Effector memory CD4-positive, alpha-beta T cell (primary cell): ENCODE measurements around the gene CFAP47.

Experiments used
- DNase-seq, 3 donors: peaks; one replicate each; pipeline ENCODE4 v3.0.0-alpha.2; 2020
- H3K27ac ChIP-seq: 2 replicates; pipeline ENCODE4 v1.7.0; 2013; ENCODE audit warnings: mild to moderate bottlenecking, low read length, moderate library complexity; ENCODE audit not compliant: insufficient read depth, poor library complexity, severe bottlenecking
- H3K27me3 ChIP-seq: replicated peaks from 2 replicates; pipeline ENCODE4 v1.7.0; 2013; ENCODE audit warnings: mild to moderate bottlenecking, low read length; ENCODE audit not compliant: insufficient read depth, control insufficient read depth, poor library complexity, severe bottlenecking
- H3K36me3 ChIP-seq: 2 replicates; pipeline ENCODE4 v1.7.0; 2013; ENCODE audit warnings: mild to moderate bottlenecking, low read length, moderate library complexity; ENCODE audit not compliant: control insufficient read depth, insufficient read depth
- H3K4me1 ChIP-seq: 2 replicates; pipeline ENCODE4 v1.7.0; 2013; ENCODE audit warnings: low read length, mild to moderate bottlenecking; ENCODE audit not compliant: control insufficient read depth, insufficient read depth, poor library complexity, severe bottlenecking
- H3K4me3 ChIP-seq: 2 replicates; pipeline ENCODE4 v1.7.0; 2013; ENCODE audit warnings: low read length, low read depth, mild to moderate bottlenecking; ENCODE audit not compliant: insufficient read depth, poor library complexity, severe bottlenecking
- H3K9me3 ChIP-seq: 2 replicates; pipeline ENCODE4 v1.7.0; 2013; ENCODE audit warnings: mild to moderate bottlenecking, low read length, moderate library complexity; ENCODE audit not compliant: control insufficient read depth

Gene CFAP47

DNA sequence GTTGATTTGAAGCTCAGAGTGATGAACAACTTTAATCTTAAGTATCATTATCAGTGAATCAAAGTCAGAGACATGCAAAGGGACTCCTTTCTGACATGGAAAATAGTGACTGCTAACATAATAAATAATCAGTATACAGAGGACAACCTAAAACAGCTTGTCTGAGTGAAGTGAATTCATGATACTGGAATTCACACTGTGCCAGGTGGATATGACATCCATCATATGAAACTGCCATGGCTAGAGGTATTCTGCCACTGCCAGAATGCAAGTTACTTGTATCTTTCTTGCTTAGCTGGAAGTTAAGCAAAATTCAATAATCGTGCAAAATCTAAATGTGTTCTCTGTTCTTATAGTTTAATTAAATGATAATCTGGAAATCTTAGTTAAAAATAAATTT, 429.0 kb downstream of the CFAP47 start:
- no peaks in the 10 kb centered on the region for H3K4me1 ChIP-seq
- H3K27me3 ChIP-seq: no peaks in the 10 kb centered on the region
- no peaks in the 10 kb centered on the region for H3K36me3 ChIP-seq
- no peak overlapping the region for H3K27ac ChIP-seq
- H3K9me3 ChIP-seq: no peaks in the 10 kb centered on the region
- no peak overlapping the region for H3K4me3 ChIP-seq
- DNase-seq: no peak

DNA sequence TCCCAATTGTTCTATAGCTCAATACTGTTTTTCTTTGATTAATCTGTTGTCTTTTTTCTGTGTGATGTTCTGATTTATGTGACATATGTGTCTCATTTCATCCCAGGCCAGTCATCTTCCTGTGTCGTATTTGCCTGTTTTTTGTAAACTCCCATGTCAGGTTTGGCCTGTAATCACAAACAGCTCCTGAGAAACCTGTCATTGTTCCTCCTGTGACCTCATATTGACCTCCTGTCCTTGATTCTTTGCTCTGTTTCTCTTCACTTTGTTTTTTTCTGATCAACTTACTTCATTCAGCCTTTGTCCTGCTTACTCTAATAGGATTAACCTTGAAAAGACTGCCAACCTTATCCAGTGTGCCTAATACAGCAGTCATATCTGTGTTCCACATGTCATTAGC, 438.3 kb downstream of the CFAP47 start:
- Histone ChIP-seq H3K4me1 (no peaks in the 10 kb centered on the region), H3K9me3 (no peaks in the 10 kb centered on the region), H3K4me3 (no peak overlapping the region), H3K27me3 (no peaks in the 10 kb centered on the region), H3K36me3 (no peaks in the 10 kb centered on the region), H3K27ac (no peak overlapping the region)
- no peak for DNase-seq

DNA sequence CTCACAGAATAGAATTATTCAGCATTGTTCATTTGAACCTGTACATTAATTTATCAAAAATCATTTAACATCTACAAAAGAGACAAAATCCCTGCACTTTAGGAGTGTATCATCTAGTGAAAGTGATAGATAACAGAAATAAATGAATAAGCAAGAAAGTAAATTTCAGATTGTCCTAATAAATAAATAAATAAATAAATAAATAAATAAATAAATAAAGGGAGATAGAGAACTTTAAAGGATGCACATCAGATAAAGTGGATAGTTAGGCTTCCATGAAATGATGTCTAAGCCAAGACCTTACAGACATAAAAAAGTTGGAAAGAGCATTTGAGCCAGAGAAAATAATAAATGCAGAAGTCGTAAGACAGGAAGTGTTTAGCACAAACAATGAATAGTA, 444.7 kb downstream of the CFAP47 start:
- no peak overlapping the region for H3K27ac ChIP-seq
- no peaks in the 10 kb centered on the region for H3K36me3 ChIP-seq
- H3K4me3 ChIP-seq: no peak overlapping the region
- H3K9me3 ChIP-seq: no peaks in the 10 kb centered on the region
- H3K4me1 ChIP-seq: no peaks in the 10 kb centered on the region
- H3K27me3 ChIP-seq: no peaks in the 10 kb centered on the region
- no peak for DNase-seq

DNA sequence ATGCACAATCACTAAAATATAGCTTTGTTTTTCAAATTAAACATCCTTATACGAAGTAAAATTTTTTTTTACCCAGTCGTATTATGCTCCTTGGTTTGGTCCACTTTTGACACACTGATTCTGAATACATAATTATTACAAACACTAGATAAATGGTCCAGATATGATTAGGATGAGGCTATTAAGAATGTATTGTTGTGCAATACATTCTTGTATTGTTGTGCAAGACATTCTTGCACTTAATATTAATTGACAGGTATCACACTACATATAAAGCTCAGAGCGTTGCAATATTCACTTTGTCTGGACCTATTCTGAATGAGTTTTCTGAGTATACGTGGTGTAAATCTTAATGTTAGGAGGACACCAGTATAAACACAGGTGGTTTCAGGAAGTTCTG, 464.0 kb downstream of the CFAP47 start:
- no peak overlapping the region for H3K4me3 ChIP-seq
- no peak for DNase-seq

DNA sequence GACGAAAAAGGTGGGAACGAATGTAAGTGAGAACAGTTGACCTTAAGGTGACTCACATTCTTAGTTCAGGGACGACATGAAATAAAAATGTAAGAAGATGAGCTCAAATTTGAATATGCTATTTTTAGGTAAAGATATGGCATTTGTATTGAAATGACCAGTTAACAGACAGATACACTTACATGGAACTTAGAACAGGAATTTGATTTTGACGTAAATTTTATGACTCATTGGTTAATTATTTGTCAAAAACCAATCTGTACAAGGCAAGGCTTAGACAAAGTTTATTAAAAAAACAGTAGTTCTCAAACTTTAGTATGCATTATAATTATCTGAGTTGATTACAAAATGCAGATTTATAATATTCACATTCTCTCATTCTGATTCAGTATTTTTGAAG, 469.4 kb downstream of the CFAP47 start:
- H3K36me3 ChIP-seq: no peaks in the 10 kb centered on the region
- DNase-seq: no peak
- H3K27me3 ChIP-seq: no peaks in the 10 kb centered on the region
- no peaks in the 10 kb centered on the region for H3K4me1 ChIP-seq
- no peak overlapping the region for H3K27ac ChIP-seq
- no peak overlapping the region for H3K4me3 ChIP-seq
- H3K9me3 ChIP-seq: no peaks in the 10 kb centered on the region

More for the DNA sequence above, 464.0 kb downstream of the CFAP47 start:
- no peaks in the 10 kb centered on the region for H3K27me3 ChIP-seq
- no peaks in the 10 kb centered on the region for H3K9me3 ChIP-seq
- no peaks in the 10 kb centered on the region for H3K36me3 ChIP-seq
- H3K27ac ChIP-seq: no peak overlapping the region
- H3K4me1 ChIP-seq: no peaks in the 10 kb centered on the region

DNA sequence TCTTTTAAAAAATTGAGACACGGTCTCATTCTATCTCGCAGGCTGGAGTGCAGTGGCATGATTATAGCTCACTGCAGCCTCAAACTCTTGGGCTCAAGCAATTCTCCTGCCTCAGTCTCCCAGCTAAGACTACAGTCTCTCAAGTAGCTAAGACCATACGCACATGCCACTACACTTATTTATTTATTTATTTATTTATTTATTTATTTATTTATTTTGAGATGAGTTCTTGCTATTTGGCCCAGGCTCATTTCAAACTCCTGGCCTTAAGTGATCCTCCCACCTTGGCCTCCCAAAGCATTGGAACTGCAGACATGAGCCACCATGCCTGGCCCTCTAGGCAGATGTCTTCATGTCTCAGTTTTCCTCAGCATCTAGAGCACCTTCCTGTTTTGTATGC, 482.2 kb downstream of the CFAP47 start:
- DNase-seq: no peak
- Histone ChIP-seq H3K4me1 (no peaks in the 10 kb centered on the region), H3K27ac (no peak overlapping the region), H3K4me3 (no peak overlapping the region), H3K36me3 (no peaks in the 10 kb centered on the region), H3K27me3 (no peaks in the 10 kb centered on the region), H3K9me3 (no peaks in the 10 kb centered on the region)

DNA sequence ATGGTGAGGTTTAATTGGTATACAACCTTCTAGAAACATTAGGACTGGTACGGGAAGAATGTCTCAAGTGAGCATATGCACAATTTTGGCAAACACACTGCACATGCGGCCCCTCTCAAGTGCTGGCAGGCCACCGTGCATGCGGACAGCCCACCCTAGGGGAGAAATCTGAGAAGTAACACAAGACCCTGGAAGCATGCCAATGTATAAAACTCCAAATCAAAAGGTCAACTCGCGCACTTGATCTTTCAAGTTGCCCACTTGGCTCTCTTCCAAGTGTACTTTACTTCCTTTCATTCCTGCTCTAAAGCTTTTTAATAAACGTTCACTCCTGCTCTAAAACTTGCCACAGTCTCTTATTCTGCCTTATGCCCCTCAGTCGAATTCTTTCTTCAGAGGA, 488.3 kb downstream of the CFAP47 start:
- DNase-seq: no peak
- H3K9me3 ChIP-seq: no peaks in the 10 kb centered on the region
- no peak overlapping the region for H3K4me3 ChIP-seq
- no peaks in the 10 kb centered on the region for H3K4me1 ChIP-seq
- no peaks in the 10 kb centered on the region for H3K27me3 ChIP-seq
- H3K27ac ChIP-seq: no peak overlapping the region
- H3K36me3 ChIP-seq: no peaks in the 10 kb centered on the region

DNA sequence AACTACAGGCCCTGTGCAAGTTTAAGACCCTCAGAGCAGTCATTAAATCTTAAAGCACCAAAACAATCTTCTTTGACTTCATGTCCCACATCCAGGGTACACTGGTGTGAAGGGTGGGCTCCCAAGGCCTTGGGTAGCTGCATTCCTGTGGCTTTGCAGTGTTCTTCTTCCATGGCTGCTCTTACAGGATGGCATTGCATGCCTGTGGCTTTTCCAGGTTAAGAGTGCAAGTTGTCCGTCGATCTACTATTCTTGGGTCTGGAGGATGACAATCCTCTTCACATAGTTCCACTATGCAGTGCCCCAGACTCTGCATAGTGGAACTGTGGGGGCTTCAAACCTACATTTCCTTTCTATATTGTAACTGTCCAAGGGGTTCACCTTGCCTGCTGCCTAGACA, 494.5 kb downstream of the CFAP47 start:
- no peak overlapping the region for H3K4me3 ChIP-seq
- no peak for DNase-seq
- H3K9me3 ChIP-seq: no peaks in the 10 kb centered on the region
- no peaks in the 10 kb centered on the region for H3K36me3 ChIP-seq
- H3K27ac ChIP-seq: no peak overlapping the region
- H3K27me3 ChIP-seq: no peaks in the 10 kb centered on the region
- no peaks in the 10 kb centered on the region for H3K4me1 ChIP-seq

DNA sequence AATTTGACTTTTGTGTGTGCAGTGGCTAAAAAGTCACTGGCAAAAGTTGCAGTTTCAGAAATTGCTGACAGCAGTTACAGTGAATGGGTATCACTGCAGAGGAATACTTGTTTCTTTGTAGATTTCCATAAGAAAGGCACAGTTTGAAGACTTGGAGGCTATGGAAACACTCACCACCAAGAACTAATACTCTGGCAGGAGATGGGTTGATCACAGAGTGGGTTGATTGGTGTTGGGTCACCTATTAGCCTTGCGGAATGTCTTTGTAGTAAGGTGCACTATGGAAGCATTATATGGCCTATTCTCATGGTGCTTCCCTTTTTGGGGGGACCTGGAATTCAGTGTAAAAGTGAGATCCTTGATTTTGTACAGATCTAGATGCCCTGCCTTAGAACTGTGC, 502.8 kb downstream of the CFAP47 start:
- no peak for DNase-seq
- Histone ChIP-seq H3K27ac (no peak overlapping the region), H3K9me3 (no peaks in the 10 kb centered on the region), H3K27me3 (no peaks in the 10 kb centered on the region), H3K36me3 (no peaks in the 10 kb centered on the region), H3K4me1 (no peaks in the 10 kb centered on the region), H3K4me3 (no peak overlapping the region)

DNA sequence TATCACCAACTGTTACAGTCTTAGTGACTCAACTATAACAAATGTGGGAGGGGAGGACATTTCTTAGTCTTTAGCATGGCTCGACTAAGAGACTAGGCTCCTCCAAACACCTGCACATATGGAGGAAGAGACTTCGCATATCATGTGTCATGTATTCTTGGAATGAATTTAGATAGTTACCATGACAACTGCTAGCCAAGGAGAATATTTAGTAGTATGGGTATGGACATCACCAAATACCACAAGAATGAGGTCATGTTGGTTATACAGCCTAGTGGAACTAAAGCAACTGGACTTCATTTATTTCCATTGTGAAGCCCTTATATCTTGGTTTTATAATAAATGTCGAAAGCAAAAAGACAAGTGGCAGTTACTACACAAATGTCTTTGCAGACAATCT, 512.3 kb downstream of the CFAP47 start:
- no peak overlapping the region for H3K27ac ChIP-seq
- no peak for DNase-seq

DNA sequence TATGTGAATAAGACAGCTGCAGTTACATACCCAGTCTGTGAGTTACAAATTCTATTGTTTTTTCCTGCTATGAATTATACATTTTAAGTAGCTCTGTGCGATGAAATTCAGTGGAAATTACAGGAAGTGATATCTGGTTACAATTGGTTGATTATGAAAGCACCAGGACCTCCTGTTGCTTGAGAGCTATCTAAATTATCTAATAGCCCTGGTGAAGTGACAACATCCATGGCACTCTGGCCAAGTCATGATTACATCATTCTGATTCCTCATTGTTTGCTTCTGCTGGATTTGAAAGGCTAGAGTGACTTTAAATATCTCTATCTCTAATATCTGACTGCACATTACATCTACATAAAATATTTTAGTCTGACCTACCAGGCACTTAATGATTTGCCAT, 515.0 kb downstream of the CFAP47 start:
- H3K27me3 ChIP-seq: no peaks in the 10 kb centered on the region
- H3K9me3 ChIP-seq: no peaks in the 10 kb centered on the region
- no peaks in the 10 kb centered on the region for H3K36me3 ChIP-seq
- no peak for DNase-seq
- H3K27ac ChIP-seq: no peak overlapping the region
- no peaks in the 10 kb centered on the region for H3K4me1 ChIP-seq
- no peak overlapping the region for H3K4me3 ChIP-seq

More for the DNA sequence above, 512.3 kb downstream of the CFAP47 start:
- no peaks in the 10 kb centered on the region for H3K4me1 ChIP-seq
- no peaks in the 10 kb centered on the region for H3K9me3 ChIP-seq
- H3K27me3 ChIP-seq: no peaks in the 10 kb centered on the region
- no peaks in the 10 kb centered on the region for H3K36me3 ChIP-seq
- no peak overlapping the region for H3K4me3 ChIP-seq
